Memory B cell (primary cell): ENCODE measurements around the gene TAF6.

ENCODE experiments used
- ATAC-seq: fragments of 150-1000 bp; cut with Tn5 transposase; 2 replicates; pipeline ENCODE4 v1.10.0; 2021; ENCODE audit warnings: low read depth, mild to moderate bottlenecking, moderate library complexity
- DNase-seq, 2 donors: peaks; one replicate each; pipeline ENCODE4 v3.0.0; 2022; ENCODE audit warnings: low spot score in 2 of 2
- H3K27ac Mint-ChIP-seq: one replicate; pipeline ENCODE4 v1.8.0; 2022; ENCODE audit warnings: mild to moderate bottlenecking, moderate library complexity, mixed read lengths
- H3K27me3 Mint-ChIP-seq: one replicate; pipeline ENCODE4 v1.8.0; 2022; ENCODE audit warnings: mixed read lengths
- H3K36me3 Mint-ChIP-seq: one replicate; pipeline ENCODE4 v1.8.0; 2022; ENCODE audit warnings: mild to moderate bottlenecking, mixed read lengths
- H3K4me1 Mint-ChIP-seq: one replicate; pipeline ENCODE4 v1.8.0; 2022; ENCODE audit warnings: mixed read lengths
- H3K4me3 Mint-ChIP-seq: one replicate; pipeline ENCODE4 v1.8.0; 2022; ENCODE audit warnings: mild to moderate bottlenecking, moderate library complexity, mixed read lengths
- H3K9me3 Mint-ChIP-seq: one replicate; pipeline ENCODE4 v1.8.0; 2022; ENCODE audit warnings: mixed read lengths

Gene TAF6

DNA sequence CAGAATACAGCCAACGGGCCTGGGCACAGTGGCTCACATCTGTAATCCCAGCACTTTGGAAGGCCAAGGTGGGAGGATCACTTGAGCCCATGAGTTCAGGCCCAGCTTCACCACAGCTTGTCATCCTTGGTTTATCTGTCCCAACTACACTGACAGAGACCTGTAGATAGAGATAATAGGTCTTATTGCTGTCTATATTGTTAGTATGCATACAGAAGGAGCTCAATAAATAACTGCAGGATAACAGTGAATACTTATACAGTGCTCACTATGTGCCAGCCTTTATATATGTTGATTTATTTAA is 1.5 kb upstream of the TAF6 start:
- Mint-ChIP-seq H3K27me3 (no peaks in the 10 kb centered on the region), H3K9me3 (no peaks in the 10 kb centered on the region), H3K27ac (peak overlapping the region; percentile 98), H3K36me3 (peaks cover 8% of the 10 kb centered on the region), H3K4me3 (peak overlapping the region; percentile 95), H3K4me1 (peaks cover 28% of the 10 kb centered on the region)
- DNase-seq (no peak), ATAC-seq (no peak)

DNA sequence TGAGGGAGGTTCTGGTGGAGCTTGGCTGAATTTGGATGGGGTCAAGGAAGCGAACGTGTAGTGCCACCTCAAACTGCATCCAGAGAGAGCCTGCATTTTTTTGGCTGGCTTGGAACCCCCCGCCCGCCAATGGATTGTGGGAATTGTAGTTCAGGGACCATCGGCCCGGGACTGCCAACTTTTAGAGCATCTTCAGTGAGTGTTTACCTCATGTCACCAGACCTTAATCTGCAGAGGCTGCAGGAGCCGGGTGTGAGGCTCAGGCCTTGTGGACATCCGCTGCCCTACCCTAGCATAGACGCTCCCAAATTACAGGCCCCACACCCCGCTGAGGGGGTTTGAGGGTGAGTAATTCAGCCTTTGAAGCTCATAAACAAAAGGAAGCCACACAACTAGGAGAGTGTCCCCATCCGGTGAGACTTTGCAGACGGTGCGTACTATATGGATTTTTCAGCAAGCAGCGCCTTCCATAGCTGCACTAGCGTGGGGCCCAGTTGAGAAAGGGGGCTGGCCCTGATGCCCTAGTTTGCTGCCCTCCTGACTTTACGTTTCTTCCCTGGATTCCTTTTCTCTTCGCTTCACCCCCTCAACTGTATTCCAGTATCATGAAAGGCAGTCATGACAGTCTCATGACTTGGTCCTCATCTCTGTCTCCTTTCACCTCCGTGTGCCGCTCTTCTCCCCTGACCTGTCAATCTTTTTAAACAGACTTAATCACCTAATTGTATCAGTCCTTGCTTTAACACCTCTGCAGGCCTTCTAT is 993 bp upstream of the TAF6 start:
- Mint-ChIP-seq H3K36me3 (peaks cover 8% of the 10 kb centered on the region), H3K4me3 (peak overlapping the region; percentile 95), H3K27ac (peak overlapping the region; percentile 98), H3K4me1 (peaks cover 28% of the 10 kb centered on the region), H3K9me3 (no peaks in the 10 kb centered on the region), H3K27me3 (no peaks in the 10 kb centered on the region)
- ATAC-seq (peak; percentile 46), DNase-seq (peak in 1 of 2 donors; percentile 50)

DNA sequence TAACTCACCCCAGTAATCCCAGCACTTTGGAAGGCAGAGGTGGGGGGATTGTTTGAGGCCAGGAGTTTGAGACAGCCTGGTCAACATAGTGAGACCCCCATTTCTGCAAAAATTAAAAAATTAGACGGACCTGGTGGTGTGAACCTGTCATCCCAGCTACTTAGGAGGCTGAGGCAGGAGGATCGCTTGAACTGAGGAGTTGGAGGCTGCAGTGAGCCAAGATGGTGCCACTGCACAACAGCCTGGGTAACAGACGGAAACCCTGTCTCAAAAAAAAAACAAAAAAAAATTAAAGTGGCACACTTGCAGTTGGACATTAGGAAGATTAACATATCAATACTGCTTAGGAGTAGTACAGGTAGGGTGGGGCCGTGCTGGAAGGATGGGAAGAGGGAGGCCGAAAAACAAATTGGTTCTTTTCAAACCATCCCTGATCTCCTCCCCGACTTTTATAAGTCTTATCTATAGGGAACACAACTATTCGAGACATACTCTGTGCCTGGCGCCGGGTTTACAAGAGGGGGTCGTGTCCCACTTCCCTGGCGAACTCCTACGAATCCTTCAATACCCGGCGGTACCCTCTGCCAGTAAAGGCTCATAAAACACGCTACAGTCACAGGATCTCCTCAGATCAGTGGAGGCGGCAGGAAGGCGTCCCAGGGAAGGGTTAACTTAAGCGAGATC is 628 bp downstream of the TAF6 start:
- Mint-ChIP-seq H3K36me3 (peaks cover 8% of the 10 kb centered on the region), H3K27me3 (no peaks in the 10 kb centered on the region)
- no peak for ATAC-seq

DNA sequence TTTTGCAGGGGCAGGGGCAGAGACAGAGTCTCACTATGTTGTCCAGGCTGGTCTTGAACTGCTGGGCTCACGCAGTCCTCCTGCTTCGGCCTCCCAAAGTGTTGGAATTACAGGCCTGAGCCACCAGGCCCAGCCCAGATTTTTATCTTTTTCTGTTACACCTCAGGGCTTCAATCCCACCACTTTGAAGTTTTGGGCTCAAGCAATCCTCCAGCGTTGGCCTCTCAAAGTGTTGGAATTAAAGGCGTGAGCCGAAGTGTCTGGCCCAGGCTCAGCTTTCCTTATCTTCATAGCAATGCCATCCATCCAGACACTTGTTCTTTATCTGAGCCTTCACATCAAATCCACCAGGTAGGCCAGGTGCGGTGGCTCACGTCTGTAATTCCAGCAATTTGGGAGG is 4.1 kb downstream of the TAF6 start:
- no peaks in the 10 kb centered on the region for H3K27me3 Mint-ChIP-seq
- DNase-seq (no peak), ATAC-seq (no peak)
- no peak overlapping the region for H3K27ac Mint-ChIP-seq
- peaks cover 12% of the 10 kb centered on the region for H3K4me1 Mint-ChIP-seq
- H3K9me3 Mint-ChIP-seq, result no peaks in the 10 kb centered on the region
- H3K36me3 Mint-ChIP-seq, result peaks cover 11% of the 10 kb centered on the region
- H3K4me3 Mint-ChIP-seq, result no peak overlapping the region

More for the DNA sequence above, 628 bp downstream of the TAF6 start:
- no peaks in the 10 kb centered on the region for H3K9me3 Mint-ChIP-seq
- no peak for DNase-seq
- peak overlapping the region; percentile 98 for H3K27ac Mint-ChIP-seq
- H3K4me1 Mint-ChIP-seq, result peaks cover 22% of the 10 kb centered on the region
- peak overlapping the region; percentile 95 for H3K4me3 Mint-ChIP-seq

- H3K9me3 Mint-ChIP-seq, result no peaks in the 10 kb centered on the region
- H3K27ac Mint-ChIP-seq, result no peak overlapping the region
- H3K27me3 Mint-ChIP-seq, result no peaks in the 10 kb centered on the region
- ATAC-seq (no peak), DNase-seq (no peak)
- H3K4me1 Mint-ChIP-seq, result peaks cover 2% of the 10 kb centered on the region
- no peak overlapping the region for H3K4me3 Mint-ChIP-seq
- peaks cover 22% of the 10 kb centered on the region for H3K36me3 Mint-ChIP-seq
These were observed 7.2 kb downstream of the TAF6 start for GRCh38 chr7:100111914-100112313.

DNA sequence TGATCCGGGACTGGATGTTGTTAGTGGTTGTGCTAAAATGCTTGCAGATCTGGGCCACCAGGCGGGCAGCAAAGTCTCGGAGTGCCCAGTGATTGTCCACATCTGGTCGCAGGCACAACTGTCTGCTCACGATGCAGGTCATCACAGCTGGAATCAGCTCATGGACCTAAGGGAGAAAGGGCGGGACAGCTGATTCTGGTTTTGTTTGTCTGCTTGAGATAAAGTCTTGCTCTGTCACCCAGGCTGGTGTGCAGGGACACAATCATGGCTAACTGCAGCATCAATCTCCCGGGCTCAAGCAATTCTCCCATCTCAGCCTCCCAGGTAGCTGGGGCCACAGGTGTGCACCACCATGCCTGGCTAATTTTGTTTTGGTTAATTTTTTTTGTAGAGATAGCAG is 8.0 kb downstream of the TAF6 start:
- Mint-ChIP-seq H3K4me3 (no peak overlapping the region), H3K36me3 (peaks cover 22% of the 10 kb centered on the region), H3K4me1 (peaks cover 2% of the 10 kb centered on the region), H3K27me3 (no peaks in the 10 kb centered on the region), H3K9me3 (no peaks in the 10 kb centered on the region), H3K27ac (no peak overlapping the region)
- DNase-seq (no peak), ATAC-seq (no peak)

DNA sequence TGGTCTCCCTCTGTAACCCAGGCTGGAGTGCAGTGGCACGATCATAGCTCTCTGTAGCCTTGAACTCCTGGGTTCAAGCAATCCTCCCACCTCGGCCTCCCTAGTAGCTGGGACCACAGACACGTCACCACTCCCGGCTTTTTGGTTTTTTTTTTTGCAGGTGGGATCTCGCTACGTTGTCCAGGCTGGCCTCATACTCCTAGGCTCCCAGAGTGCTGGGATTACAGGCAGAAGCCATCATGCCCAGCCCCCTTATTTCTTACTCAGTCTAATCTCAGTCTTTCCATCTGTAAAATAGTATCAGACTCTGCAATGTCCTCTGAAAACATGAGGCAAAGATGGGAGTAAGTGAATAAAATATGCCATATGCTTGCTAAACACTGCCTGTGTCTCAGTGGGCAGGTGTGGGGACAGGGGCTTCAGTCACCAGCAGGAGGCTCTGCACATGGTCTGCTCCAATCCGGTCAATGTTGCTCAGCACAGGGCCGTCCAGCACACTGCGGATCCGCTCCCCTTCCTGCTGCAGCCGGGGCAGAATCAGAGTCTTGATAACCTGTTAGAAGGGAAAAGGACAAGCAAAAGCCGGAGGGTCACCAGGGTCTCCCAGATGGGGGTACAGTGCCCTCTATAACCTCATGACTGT is 9.5 kb downstream of the TAF6 start:
- H3K4me3 Mint-ChIP-seq, result no peak overlapping the region
- no peaks in the 10 kb centered on the region for H3K9me3 Mint-ChIP-seq
- no peak for ATAC-seq
- H3K27ac Mint-ChIP-seq, result no peak overlapping the region
- H3K36me3 Mint-ChIP-seq, result peaks cover 21% of the 10 kb centered on the region
- H3K27me3 Mint-ChIP-seq, result no peaks in the 10 kb centered on the region
- no peaks in the 10 kb centered on the region for H3K4me1 Mint-ChIP-seq
- DNase-seq, result no peak

DNA sequence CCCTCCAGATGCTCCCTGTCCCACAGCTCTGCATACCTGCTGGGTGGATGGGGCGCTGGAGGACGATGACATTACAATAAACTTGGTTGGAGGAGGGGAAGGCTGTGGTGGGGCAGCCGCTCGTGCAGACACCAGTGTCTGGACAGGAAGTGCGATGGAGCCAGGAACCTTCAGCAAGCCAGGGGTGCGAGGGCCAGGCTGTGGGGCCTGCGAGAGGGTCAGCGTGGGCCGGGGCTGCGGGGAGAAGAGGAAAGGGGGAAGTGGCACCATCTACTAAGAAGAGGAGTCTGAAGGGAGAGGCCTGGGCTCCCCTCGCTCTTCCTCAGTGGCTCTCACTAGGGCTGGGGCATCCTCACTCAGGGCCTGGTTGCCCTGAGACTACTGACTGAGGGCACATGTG is 11.3 kb downstream of the TAF6 start:
- Mint-ChIP-seq H3K27ac (no peak overlapping the region), H3K27me3 (no peaks in the 10 kb centered on the region), H3K9me3 (no peaks in the 10 kb centered on the region), H3K4me3 (no peak overlapping the region), H3K36me3 (peaks cover 23% of the 10 kb centered on the region), H3K4me1 (peaks cover 4% of the 10 kb centered on the region)
- DNase-seq (no peak), ATAC-seq (no peak)

- Mint-ChIP-seq H3K27me3 (no peaks in the 10 kb centered on the region), H3K27ac (no peak overlapping the region), H3K4me3 (no peak overlapping the region), H3K4me1 (peaks cover 8% of the 10 kb centered on the region), H3K36me3 (peaks cover 21% of the 10 kb centered on the region), H3K9me3 (no peaks in the 10 kb centered on the region)
- DNase-seq, result no peak
- ATAC-seq, result no peak
These were observed 11.9 kb downstream of the TAF6 start for GRCh38 chr7:100107125-100107737.

DNA sequence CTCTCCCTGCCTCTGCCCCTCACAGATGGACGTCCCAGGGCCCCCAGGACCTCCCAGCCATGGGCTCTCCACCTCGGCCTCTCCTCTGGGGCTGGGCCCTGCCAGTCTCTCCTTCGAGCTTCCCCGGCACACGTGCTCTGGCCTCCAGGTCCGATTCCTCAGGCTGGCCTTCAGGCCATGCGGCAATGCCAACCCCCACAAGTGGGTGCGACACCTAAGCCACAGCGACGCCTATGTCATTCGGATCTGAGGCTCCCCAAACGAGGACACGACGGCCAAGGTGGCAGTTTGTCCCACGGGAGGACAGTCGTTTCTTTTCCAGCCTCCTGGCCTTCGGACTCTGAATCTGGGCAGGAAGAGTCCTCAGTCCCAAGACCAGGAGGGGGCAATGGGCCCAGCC is 12.5 kb downstream of the TAF6 start:
- Mint-ChIP-seq H3K27me3 (no peaks in the 10 kb centered on the region), H3K9me3 (no peaks in the 10 kb centered on the region), H3K36me3 (peaks cover 21% of the 10 kb centered on the region), H3K27ac (no peak overlapping the region), H3K4me1 (peaks cover 8% of the 10 kb centered on the region), H3K4me3 (no peak overlapping the region)
- ATAC-seq, result no peak
- no peak for DNase-seq

- H3K4me1 Mint-ChIP-seq, result peaks cover 8% of the 10 kb centered on the region
- no peak overlapping the region for H3K4me3 Mint-ChIP-seq
- H3K27ac Mint-ChIP-seq, result no peak overlapping the region
- DNase-seq (no peak), ATAC-seq (no peak)
- peaks cover 18% of the 10 kb centered on the region for H3K36me3 Mint-ChIP-seq
- no peaks in the 10 kb centered on the region for H3K9me3 Mint-ChIP-seq
- no peaks in the 10 kb centered on the region for H3K27me3 Mint-ChIP-seq
These were observed 13.6 kb downstream of the TAF6 start for GRCh38 chr7:100105534-100105933.

- DNase-seq (no peak), ATAC-seq (no peak)
- Mint-ChIP-seq H3K36me3 (peaks cover 24% of the 10 kb centered on the region), H3K27me3 (no peaks in the 10 kb centered on the region), H3K9me3 (no peaks in the 10 kb centered on the region), H3K27ac (peak overlapping the region; percentile 97), H3K4me3 (peak overlapping the region; percentile 79), H3K4me1 (peaks cover 24% of the 10 kb centered on the region)
These were observed 16.0 kb downstream of the TAF6 start for GRCh38 chr7:100102950-100103840.

DNA sequence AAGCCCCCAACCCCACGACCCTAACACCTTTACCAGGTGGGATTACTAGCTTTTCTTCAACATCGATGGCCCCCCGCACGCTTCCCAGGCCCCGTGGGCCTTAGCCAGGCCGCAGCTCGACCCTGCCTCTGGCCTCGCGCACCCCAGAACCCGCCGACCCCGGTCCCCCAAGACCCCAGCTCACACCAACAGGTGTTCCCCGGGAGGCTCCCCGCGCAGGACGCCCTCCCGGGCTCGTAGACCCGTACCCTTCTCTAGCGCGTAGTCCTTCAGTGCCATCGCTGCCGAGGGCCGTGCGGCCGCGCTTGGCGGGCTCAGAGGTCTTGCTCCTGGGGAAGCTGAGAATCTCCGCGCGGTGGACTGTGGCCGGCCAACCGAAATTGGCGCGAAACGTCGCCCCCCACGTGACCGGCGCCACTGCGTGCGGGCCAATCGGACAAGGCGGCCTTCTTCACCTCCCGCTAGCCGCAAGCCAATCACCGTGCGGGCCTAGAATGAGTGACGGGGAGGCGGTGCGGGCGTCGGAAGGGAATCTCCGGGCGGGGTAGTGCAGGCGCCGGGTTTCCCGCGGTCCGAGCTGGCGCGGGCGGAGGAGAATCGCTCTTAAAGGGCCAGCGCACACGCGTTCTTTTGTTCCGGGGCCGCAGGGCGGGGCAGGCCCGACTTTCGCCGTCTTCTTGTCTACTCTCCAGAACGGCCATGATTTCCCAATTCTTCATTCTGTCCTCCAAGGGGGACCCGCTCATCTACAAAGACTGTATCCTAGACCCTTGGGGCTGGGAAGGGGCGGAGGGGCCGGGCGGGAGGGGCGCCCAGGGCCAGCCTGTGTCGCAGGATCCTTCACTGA is 17.9 kb downstream of the TAF6 start, which contains the start of the genes AP4M1 and MCM7:
Gene AP4M1, plus strand, starts transcription at position 628 of the 847 bp plus-strand sequence. Its CDS starts 72 bp downstream, at position 700.
Gene MCM7, minus strand, starts transcription at position 382 of the 847 bp plus-strand sequence. Its CDS starts 103 bp downstream, at position 279.
- Mint-ChIP-seq H3K4me1 (peaks cover 29% of the 10 kb centered on the region), H3K27me3 (no peaks in the 10 kb centered on the region), H3K4me3 (peak within 1 kb of the TSS; percentile 82), H3K36me3 (peaks cover 26% of the 10 kb centered on the region), H3K27ac (peak within 1 kb of the TSS; percentile 97), H3K9me3 (no peaks in the 10 kb centered on the region)
- DNase-seq (peak; percentile 91 to 96), ATAC-seq (peak; percentile 84)
